H7 (cell line): ENCODE data around the gene LAD1. TPM values are rescaled to one million over a fixed set of nuclear protein-coding genes. Genes with fewer than 3 reads are reported as not detected.

Experiments used
- DNase-seq: peaks from one replicate; pipeline ENCODE4 v3.0.0; 2012
- H3K27me3 ChIP-seq: 2 replicates; pipeline ENCODE4 v1.6.0; 2011; ENCODE audit warnings: mild to moderate bottlenecking, low read length; ENCODE audit not compliant: control insufficient read depth, insufficient read depth
- H3K36me3 ChIP-seq: replicated peaks from 2 replicates; pipeline ENCODE4 v1.5.1; 2011; ENCODE audit warnings: low read length; ENCODE audit not compliant: control insufficient read depth, insufficient read depth
- H3K4me3 ChIP-seq: 2 replicates; pipeline ENCODE4 v1.5.1; 2011; ENCODE audit warnings: low read depth, mild to moderate bottlenecking, control low read depth, low read length, moderate library complexity; ENCODE audit not compliant: insufficient read depth
- total RNA-seq: library from RNA; depleted of rRNA; stranded (reverse); fragments of >200 nt; shearing (Covaris generic); gene quantifications from 2 replicates; pipeline ENCODE4 v1.2.3, GENCODE V29; 2014

Gene LAD1
- total RNA-seq, 1 experiment from 2014 or later = 4.3 TPM

GRCh38 chr1:201424146-201424545, 25.0 kb upstream of the LAD1 start:
- H3K36me3 ChIP-seq = no peaks in the 10 kb centered on the region
- H3K27me3 ChIP-seq = no peaks in the 10 kb centered on the region
- H3K4me3 ChIP-seq = no peak overlapping the region
- no peak for DNase-seq

- no peak overlapping the region for H3K4me3 ChIP-seq
- H3K27me3 ChIP-seq = no peaks in the 10 kb centered on the region
- H3K36me3 ChIP-seq = no peaks in the 10 kb centered on the region
- DNase-seq = no peak
Observed at GRCh38 chr1:201423655-201424054, 24.5 kb upstream of the LAD1 start.

- H3K4me3 ChIP-seq = no peak overlapping the region
- no peaks in the 10 kb centered on the region for H3K27me3 ChIP-seq
- no peak for DNase-seq
- H3K36me3 ChIP-seq = no peaks in the 10 kb centered on the region
Observed at GRCh38 chr1:201422436-201423030, 23.4 kb upstream of the LAD1 start.

- Histone ChIP-seq H3K36me3 (no peaks in the 10 kb centered on the region), H3K4me3 (no peak overlapping the region), H3K27me3 (no peaks in the 10 kb centered on the region)
- DNase-seq = no peak
Observed at GRCh38 chr1:201422026-201422425, 22.9 kb upstream of the LAD1 start.

- Histone ChIP-seq H3K4me3 (no peak overlapping the region), H3K27me3 (no peaks in the 10 kb centered on the region), H3K36me3 (no peaks in the 10 kb centered on the region)
- no peak for DNase-seq
Observed at GRCh38 chr1:201421041-201421440, 21.9 kb upstream of the LAD1 start.

- no peak for DNase-seq
- H3K4me3 ChIP-seq = no peak overlapping the region
- no peaks in the 10 kb centered on the region for H3K27me3 ChIP-seq
- no peaks in the 10 kb centered on the region for H3K36me3 ChIP-seq
Observed at GRCh38 chr1:201420608-201421002, 21.5 kb upstream of the LAD1 start.

- DNase-seq = no peak
- Histone ChIP-seq H3K27me3 (no peaks in the 10 kb centered on the region), H3K36me3 (no peaks in the 10 kb centered on the region), H3K4me3 (no peak overlapping the region)
Observed at GRCh38 chr1:201419746-201420607, 20.9 kb upstream of the LAD1 start.

- Histone ChIP-seq H3K27me3 (no peaks in the 10 kb centered on the region), H3K4me3 (no peak overlapping the region), H3K36me3 (no peaks in the 10 kb centered on the region)
- no peak for DNase-seq
Observed at GRCh38 chr1:201419256-201419655, 20.1 kb upstream of the LAD1 start.

- DNase-seq = no peak
- no peaks in the 10 kb centered on the region for H3K36me3 ChIP-seq
- H3K4me3 ChIP-seq = no peak overlapping the region
- H3K27me3 ChIP-seq = no peaks in the 10 kb centered on the region
Observed at GRCh38 chr1:201418461-201418860, 19.3 kb upstream of the LAD1 start.

GRCh38 chr1:201414051-201414738, 15.1 kb upstream of the LAD1 start:
- Histone ChIP-seq H3K36me3 (no peaks in the 10 kb centered on the region), H3K27me3 (no peaks in the 10 kb centered on the region; the same call in 1 of the 2 replicates), H3K4me3 (no peak overlapping the region)
- no peak for DNase-seq

GRCh38 chr1:201411292-201411691, 12.2 kb upstream of the LAD1 start:
- H3K27me3 ChIP-seq = no peaks in the 10 kb centered on the region; the same call in 1 of the 2 replicates
- DNase-seq = no peak
- no peak overlapping the region for H3K4me3 ChIP-seq
- no peaks in the 10 kb centered on the region for H3K36me3 ChIP-seq

- no peak for DNase-seq
- Histone ChIP-seq H3K36me3 (no peaks in the 10 kb centered on the region), H3K27me3 (no peaks in the 10 kb centered on the region; the same call in 1 of the 2 replicates), H3K4me3 (no peak overlapping the region)
Observed at GRCh38 chr1:201409440-201409839, 10.3 kb upstream of the LAD1 start.

GRCh38 chr1:201408834-201409200, 9.7 kb upstream of the LAD1 start:
- H3K27me3 ChIP-seq = no peaks in the 10 kb centered on the region; the same call in 1 of the 2 replicates
- H3K36me3 ChIP-seq = no peaks in the 10 kb centered on the region
- H3K4me3 ChIP-seq = no peak overlapping the region
- DNase-seq = no peak

GRCh38 chr1:201408176-201408833, 9.2 kb upstream of the LAD1 start:
- DNase-seq = peak; percentile 94
- H3K4me3 ChIP-seq = no peak overlapping the region
- H3K36me3 ChIP-seq = no peaks in the 10 kb centered on the region
- H3K27me3 ChIP-seq = no peaks in the 10 kb centered on the region; the same call in 1 of the 2 replicates
